ENCODE data around the gene PBX4.
A peak's percentile ranks its signal among the peaks of the same experiment; 100 is the strongest.

GRCh38 chr19:19628501-19629134 lies 10.1 kb upstream of the PBX4 start:
- TF ChIP-seq CTCF (IDR thresholded peaks at IDR 0.05) = no peak
- peak; percentile 68 to 83 (median 78) for TF ChIP-seq POLR2A (IDR thresholded peaks at IDR 0.05)
